ENCODE results near the gene BDH1. TPM values are rescaled to one million over a fixed set of nuclear protein-coding genes. Genes with fewer than 3 reads are reported as not detected.
A peak's percentile ranks its signal among the peaks of the same experiment; 100 is the strongest.
"Not testable (repeated sequence)": the region's sequence is repeated elsewhere in the genome, so short reads cannot be mapped to it uniquely, and the experiment has no call there.

Gene BDH1
- total RNA-seq, 4 donors from 2014 or later: 127 to 258 (median 197) TPM

- no peak overlapping the region for H3K27ac ChIP-seq
- H3K4me1 ChIP-seq: peaks cover 0 to 13% (median 4%) of the 10 kb centered on the region in 4 donors
- H3K27me3 ChIP-seq: peaks cover 6% of the 10 kb centered on the region
- WGBS, 2 donors (ENCODE audit: low coverage in 1 of 2): 78 to 91% methylated on average over 4 of the region's 4 CpGs
- intact Hi-C loops (cut with DNase I; ENCODE audit: low total_unique reads) (no loop called here), in situ Hi-C loops (cut with MboI; ENCODE audit: low pct_ligation_motif_present in 1 of 4, low pct_unique_long_range_greater_than_20kb in 1 of 4, low sequenced_read_pairs in 3 of 4) (no loop called here)
- TF ChIP-seq POLR2AphosphoS5 (IDR thresholded peaks at IDR 0.05) (no peak), CTCF (IDR thresholded peaks at IDR 0.05) (no peak)
- no peak overlapping the region for H3K4me3 ChIP-seq
- no peaks in the 10 kb centered on the region for H3K9me3 ChIP-seq
- H3K36me3 ChIP-seq: no peaks in the 10 kb centered on the region
- DNase-seq: no peak
These were observed 73.8 kb downstream of the BDH1 start for GRCh38 chr3:197482001-197482400.

- H3K9me3 ChIP-seq: no peaks in the 10 kb centered on the region
- H3K27ac ChIP-seq: no peak overlapping the region
- peaks cover 0 to 13% (median 4%) of the 10 kb centered on the region in 4 donors for H3K4me1 ChIP-seq
- H3K4me3 ChIP-seq: no peak overlapping the region
- DNase-seq: no peak
- in situ Hi-C loops (cut with MboI; ENCODE audit: low pct_ligation_motif_present in 1 of 4, low pct_unique_long_range_greater_than_20kb in 1 of 4, low sequenced_read_pairs in 3 of 4): no loop called here
- H3K27me3 ChIP-seq: peaks cover 6% of the 10 kb centered on the region
- intact Hi-C loops (cut with DNase I; ENCODE audit: low total_unique reads): no loop called here
- 93 to 95% methylated on average over 3 of the region's 3 CpGs for WGBS, 2 donors (ENCODE audit: low coverage in 1 of 2)
- no peak for TF ChIP-seq POLR2AphosphoS5 (IDR thresholded peaks at IDR 0.05)
- no peaks in the 10 kb centered on the region for H3K36me3 ChIP-seq
These were observed 75.4 kb downstream of the BDH1 start for GRCh38 chr3:197480320-197480719.

GRCh38 chr3:197478746-197479668 is 76.8 kb downstream of the BDH1 start:
- whole genome bisulfite sequencing, 2 donors (ENCODE audit: low coverage in 1 of 2): 72 to 87% methylated on average over 4 to 11 of the region's 11 CpGs
- intact Hi-C loops (cut with DNase I; ENCODE audit: low total_unique reads): no loop called here
- Histone ChIP-seq H3K4me1 (peaks cover 0 to 13% (median 4%) of the 10 kb centered on the region in 4 donors), H3K36me3 (no peaks in the 10 kb centered on the region), H3K27ac (peak overlapping the region in 2 of 4 donors; percentile 26 to 45), H3K27me3 (peaks cover 6% of the 10 kb centered on the region), H3K4me3 (no peak overlapping the region), H3K9me3 (no peaks in the 10 kb centered on the region)
- in situ Hi-C loops (cut with MboI; ENCODE audit: low pct_ligation_motif_present in 1 of 4, low pct_unique_long_range_greater_than_20kb in 1 of 4, low sequenced_read_pairs in 3 of 4): no loop called here
- TF ChIP-seq POLR2AphosphoS5 (IDR thresholded peaks at IDR 0.05) (peak in 2 of 3 donors; percentile 40 to 42), POLR2A (IDR thresholded peaks at IDR 0.05) (peak; percentile 40), EP300 (IDR thresholded peaks at IDR 0.05; ENCODE audit: low read depth) (no peak)
- DNase-seq: no peak

GRCh38 chr3:197477816-197478215 is 78.0 kb downstream of the BDH1 start:
- intact Hi-C loops (cut with DNase I; ENCODE audit: low total_unique reads); H3K36me3 ChIP-seq; H3K4me3 ChIP-seq; H3K27me3 ChIP-seq; H3K9me3 ChIP-seq; in situ Hi-C loops (cut with MboI; ENCODE audit: low pct_ligation_motif_present in 1 of 4, low pct_unique_long_range_greater_than_20kb in 1 of 4, low sequenced_read_pairs in 3 of 4): not testable (repeated sequence)
- Histone ChIP-seq H3K4me1 (peaks cover 0 to 13% (median 4%) of the 10 kb centered on the region in 4 donors), H3K27ac (peak overlapping the region in 2 of 4 donors; percentile 26 to 45)
- WGBS, 2 donors (ENCODE audit: low coverage in 1 of 2): 57 to 63% methylated on average over 7 of the region's 7 CpGs
- peak in 2 of 5 experiments; percentile 31 to 47 for TF ChIP-seq CTCF (IDR thresholded peaks at IDR 0.05)
- peak; percentile 60 for DNase-seq

GRCh38 chr3:197475997-197476525 is 79.7 kb downstream of the BDH1 start:
- Histone ChIP-seq H3K9me3 (no peaks in the 10 kb centered on the region), H3K4me3 (no peak overlapping the region), H3K27ac (no peak overlapping the region), H3K27me3 (peaks cover 6% of the 10 kb centered on the region), H3K4me1 (peaks cover 0 to 13% (median 4%) of the 10 kb centered on the region in 4 donors), H3K36me3 (no peaks in the 10 kb centered on the region)
- no peak for DNase-seq
- in situ Hi-C loops (cut with MboI; ENCODE audit: low pct_ligation_motif_present in 1 of 4, low pct_unique_long_range_greater_than_20kb in 1 of 4, low sequenced_read_pairs in 3 of 4): no loop called here
- WGBS, 2 donors (ENCODE audit: low coverage in 1 of 2): 57 to 66% methylated on average over 5 of the region's 5 CpGs
- TF ChIP-seq POLR2AphosphoS5 (IDR thresholded peaks at IDR 0.05) (no peak), EP300 (IDR thresholded peaks at IDR 0.05; ENCODE audit: low read depth) (no peak), POLR2A (IDR thresholded peaks at IDR 0.05) (no peak), CTCF (IDR thresholded peaks at IDR 0.05) (no peak)
- intact Hi-C loops (cut with DNase I; ENCODE audit: low total_unique reads): no loop called here
